Measurements from ENCODE around the gene MAP7.

MAP7 gene

GRCh38 chr6:136464148-136464547 lies 86.1 kb downstream of the MAP7 start:
- no peak for DNase-seq (ENCODE audit: low spot score)
- TF ChIP-seq, protein P1, sequence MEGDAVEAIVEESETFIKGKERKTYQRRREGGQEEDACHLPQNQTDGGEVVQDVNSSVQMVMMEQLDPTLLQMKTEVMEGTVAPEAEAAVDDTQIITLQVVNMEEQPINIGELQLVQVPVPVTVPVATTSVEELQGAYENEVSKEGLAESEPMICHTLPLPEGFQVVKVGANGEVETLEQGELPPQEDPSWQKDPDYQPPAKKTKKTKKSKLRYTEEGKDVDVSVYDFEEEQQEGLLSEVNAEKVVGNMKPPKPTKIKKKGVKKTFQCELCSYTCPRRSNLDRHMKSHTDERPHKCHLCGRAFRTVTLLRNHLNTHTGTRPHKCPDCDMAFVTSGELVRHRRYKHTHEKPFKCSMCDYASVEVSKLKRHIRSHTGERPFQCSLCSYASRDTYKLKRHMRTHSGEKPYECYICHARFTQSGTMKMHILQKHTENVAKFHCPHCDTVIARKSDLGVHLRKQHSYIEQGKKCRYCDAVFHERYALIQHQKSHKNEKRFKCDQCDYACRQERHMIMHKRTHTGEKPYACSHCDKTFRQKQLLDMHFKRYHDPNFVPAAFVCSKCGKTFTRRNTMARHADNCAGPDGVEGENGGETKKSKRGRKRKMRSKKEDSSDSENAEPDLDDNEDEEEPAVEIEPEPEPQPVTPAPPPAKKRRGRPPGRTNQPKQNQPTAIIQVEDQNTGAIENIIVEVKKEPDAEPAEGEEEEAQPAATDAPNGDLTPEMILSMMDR (IDR thresholded peaks at IDR 0.05; ENCODE audit: extremely low read depth, insufficient read depth, missing control alignments) = no peak
- in situ Hi-C loops (cut with MboI; ENCODE audit: low pct_unique_long_range_greater_than_20kb, low sequenced_read_pairs, unreplicated experiment) = no loop called here

GRCh38 chr6:136463743-136464142 lies 86.5 kb downstream of the MAP7 start:
- TF ChIP-seq, protein P1 (IDR thresholded peaks at IDR 0.05; ENCODE audit: extremely low read depth, insufficient read depth, missing control alignments) = no peak
- in situ Hi-C loops (cut with MboI; ENCODE audit: low pct_unique_long_range_greater_than_20kb, low sequenced_read_pairs, unreplicated experiment) = no loop called here
- DNase-seq (ENCODE audit: low spot score) = no peak

- TF ChIP-seq, protein P1 (IDR thresholded peaks at IDR 0.05; ENCODE audit: extremely low read depth, insufficient read depth, missing control alignments) = no peak
- DNase-seq (ENCODE audit: low spot score) = no peak
- in situ Hi-C loops (cut with MboI; ENCODE audit: low pct_unique_long_range_greater_than_20kb, low sequenced_read_pairs, unreplicated experiment) = no loop called here
These were observed 103.5 kb downstream of the MAP7 start for GRCh38 chr6:136446579-136447187.

GRCh38 chr6:136446145-136446544 lies 104.1 kb downstream of the MAP7 start:
- TF ChIP-seq, protein P1 (IDR thresholded peaks at IDR 0.05; ENCODE audit: extremely low read depth, insufficient read depth, missing control alignments) = no peak
- in situ Hi-C loops (cut with MboI; ENCODE audit: low pct_unique_long_range_greater_than_20kb, low sequenced_read_pairs, unreplicated experiment) = no loop called here
- DNase-seq (ENCODE audit: low spot score) = no peak

DNA sequence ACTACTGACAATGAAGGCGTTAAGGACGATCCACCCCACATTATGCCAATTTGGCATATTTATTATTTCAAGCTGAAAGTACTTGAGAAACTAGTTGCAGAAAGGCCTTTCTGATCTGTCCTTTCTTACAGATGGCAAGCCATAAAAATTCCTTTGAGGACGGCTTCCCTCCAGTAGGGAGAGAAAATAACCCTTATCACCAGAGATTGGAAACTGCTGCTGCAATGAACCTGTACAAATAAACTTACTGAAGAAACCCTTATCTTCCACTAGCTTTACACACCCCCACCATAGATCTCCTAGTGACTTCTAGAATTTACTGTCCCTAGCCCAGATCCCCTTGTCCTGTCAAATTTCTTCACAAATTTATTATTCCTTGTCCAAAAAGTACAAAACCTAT lies 105.2 kb downstream of the MAP7 start:
- TF ChIP-seq, protein P1 (IDR thresholded peaks at IDR 0.05; ENCODE audit: extremely low read depth, insufficient read depth, missing control alignments) = no peak
- in situ Hi-C loops (cut with MboI; ENCODE audit: low pct_unique_long_range_greater_than_20kb, low sequenced_read_pairs, unreplicated experiment) = no loop called here
- DNase-seq (ENCODE audit: low spot score) = no peak

- no peak for DNase-seq (ENCODE audit: low spot score)
- TF ChIP-seq, protein P1 (IDR thresholded peaks at IDR 0.05; ENCODE audit: extremely low read depth, insufficient read depth, missing control alignments) = no peak
- in situ Hi-C loops (cut with MboI; ENCODE audit: low pct_unique_long_range_greater_than_20kb, low sequenced_read_pairs, unreplicated experiment) = no loop called here
These were observed 110.0 kb downstream of the MAP7 start for GRCh38 chr6:136440203-136440602.

All from GM13977 (cell line).